IPS-15b (cell line): ENCODE data around the gene DNM2.
"Not testable (repeated sequence)": the region's sequence is repeated elsewhere in the genome, so short reads cannot be mapped to it uniquely, and the experiment has no call there.

Source experiments
- H3K27me3 ChIP-seq: one replicate; pipeline ENCODE4 v1.6.1; 2013; ENCODE audit warnings: low read length; ENCODE audit not compliant: control insufficient read depth, insufficient read depth
- H3K36me3 ChIP-seq: one replicate; pipeline ENCODE4 v1.6.1; 2013; ENCODE audit warnings: low read length; ENCODE audit not compliant: control insufficient read depth, insufficient read depth
- H3K4me1 ChIP-seq: one replicate; pipeline ENCODE4 v1.6.1; 2013; ENCODE audit warnings: mild to moderate bottlenecking, low read length; ENCODE audit not compliant: control insufficient read depth, insufficient read depth
- H3K4me3 ChIP-seq: one replicate; pipeline ENCODE4 v1.5.1; 2013; ENCODE audit warnings: low read depth, low read length
- H3K9ac ChIP-seq: one replicate; pipeline ENCODE4 v1.6.1; 2013; ENCODE audit warnings: low read depth, mild to moderate bottlenecking, low read length
- H3K9me3 ChIP-seq: one replicate; pipeline ENCODE4 v1.6.1; 2013; ENCODE audit warnings: mild to moderate bottlenecking, low read length; ENCODE audit not compliant: control insufficient read depth, insufficient read depth

The DNM2 gene

DNA sequence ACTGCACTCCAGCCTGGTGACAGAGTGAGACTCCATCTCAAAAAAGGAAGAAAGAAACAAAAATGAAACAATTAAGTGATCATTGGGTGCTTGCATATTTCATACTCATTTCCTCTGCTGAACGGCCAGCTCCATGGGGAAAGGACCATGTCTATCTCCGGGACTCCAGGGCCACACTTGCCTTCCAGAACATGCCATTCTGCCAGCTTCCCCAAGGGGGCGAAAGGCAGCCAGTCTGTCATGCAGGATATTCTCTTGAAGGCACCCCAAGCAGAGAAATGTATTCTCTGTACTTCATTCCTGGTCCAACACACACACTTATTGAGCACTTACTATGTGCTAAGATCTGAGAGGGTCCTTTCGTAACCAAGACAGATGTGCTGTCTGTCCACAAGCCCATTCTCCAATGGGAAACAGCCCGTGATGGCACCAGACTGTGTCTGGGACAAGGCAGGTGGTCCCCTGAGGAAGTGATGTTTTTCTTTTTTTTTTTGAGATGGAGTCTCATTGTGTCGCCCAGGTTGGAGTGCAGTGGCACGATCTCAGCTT is 143.3 kb downstream of the DNM2 start:
- Histone ChIP-seq H3K36me3 (no peaks in the 10 kb centered on the region), H3K9me3 (no peaks in the 10 kb centered on the region), H3K4me1 (no peaks in the 10 kb centered on the region), H3K4me3 (no peak overlapping the region), H3K27me3 (no peaks in the 10 kb centered on the region), H3K9ac (no peak overlapping the region)

DNA sequence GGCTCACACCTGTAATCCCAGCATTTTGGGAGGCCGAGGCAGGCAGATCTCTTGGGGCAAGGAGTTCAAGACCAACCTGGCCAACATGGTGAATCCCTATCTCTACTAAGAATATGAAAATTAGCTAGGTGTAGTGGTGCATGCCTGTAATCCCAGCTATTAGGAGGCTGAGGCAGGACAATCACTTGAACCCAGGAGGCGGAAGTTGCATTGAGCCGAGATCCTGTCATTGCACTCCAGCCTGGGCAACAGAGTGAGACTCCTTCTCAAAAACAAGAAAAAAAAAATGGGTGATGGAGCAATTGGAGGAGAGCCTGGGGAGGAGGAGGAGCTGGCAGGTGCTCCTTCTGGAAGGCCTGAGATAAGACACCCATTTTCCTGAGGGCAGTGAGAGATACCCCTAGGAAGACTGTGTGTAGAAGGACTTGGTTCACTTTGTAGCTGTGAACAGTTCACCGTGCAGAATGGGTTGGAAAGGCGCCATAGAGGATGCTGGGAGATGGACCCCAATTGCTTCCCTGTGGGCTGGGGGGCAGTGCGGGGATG is 144.8 kb downstream of the DNM2 start:
- no peaks in the 10 kb centered on the region for H3K4me1 ChIP-seq

GRCh38 chr19:10863107-10863717 is 145.3 kb downstream of the DNM2 start:
- H3K36me3 ChIP-seq: no peaks in the 10 kb centered on the region
- no peaks in the 10 kb centered on the region for H3K9me3 ChIP-seq
- H3K9ac ChIP-seq: no peak overlapping the region
- H3K4me3 ChIP-seq: no peak overlapping the region
- H3K27me3 ChIP-seq: no peaks in the 10 kb centered on the region
- no peaks in the 10 kb centered on the region for H3K4me1 ChIP-seq

More for the DNA sequence above, 144.8 kb downstream of the DNM2 start:
- no peaks in the 10 kb centered on the region for H3K27me3 ChIP-seq
- H3K9ac ChIP-seq: no peak overlapping the region
- no peak overlapping the region for H3K4me3 ChIP-seq
- H3K36me3 ChIP-seq: no peaks in the 10 kb centered on the region
- H3K9me3 ChIP-seq: no peaks in the 10 kb centered on the region

GRCh38 chr19:10864538-10864899 is 146.6 kb downstream of the DNM2 start:
- Histone ChIP-seq H3K9ac (no peak overlapping the region), H3K27me3 (no peaks in the 10 kb centered on the region), H3K36me3 (no peaks in the 10 kb centered on the region), H3K9me3 (no peaks in the 10 kb centered on the region), H3K4me1 (no peaks in the 10 kb centered on the region), H3K4me3 (no peak overlapping the region)

GRCh38 chr19:10866495-10866894 is 148.6 kb downstream of the DNM2 start:
- H3K9me3 ChIP-seq: no peaks in the 10 kb centered on the region
- H3K27me3 ChIP-seq: no peaks in the 10 kb centered on the region
- H3K9ac ChIP-seq: no peak overlapping the region
- H3K36me3 ChIP-seq: no peaks in the 10 kb centered on the region
- no peak overlapping the region for H3K4me3 ChIP-seq
- H3K4me1 ChIP-seq: no peaks in the 10 kb centered on the region

- Histone ChIP-seq H3K4me3 (no peak overlapping the region), H3K27me3 (no peaks in the 10 kb centered on the region)
These were observed 151.1 kb downstream of the DNM2 start for GRCh38 chr19:10868872-10869547.

GRCh38 chr19:10869872-10870311 is 152.0 kb downstream of the DNM2 start:
- H3K27me3 ChIP-seq, H3K4me3 ChIP-seq, H3K9ac ChIP-seq, H3K9me3 ChIP-seq, H3K36me3 ChIP-seq, H3K4me1 ChIP-seq: not testable (repeated sequence)

More at GRCh38 chr19:10868872-10869547, 151.1 kb downstream of the DNM2 start:
- Histone ChIP-seq H3K9ac (no peak overlapping the region), H3K4me1 (no peaks in the 10 kb centered on the region), H3K9me3 (no peaks in the 10 kb centered on the region), H3K36me3 (no peaks in the 10 kb centered on the region)

DNA sequence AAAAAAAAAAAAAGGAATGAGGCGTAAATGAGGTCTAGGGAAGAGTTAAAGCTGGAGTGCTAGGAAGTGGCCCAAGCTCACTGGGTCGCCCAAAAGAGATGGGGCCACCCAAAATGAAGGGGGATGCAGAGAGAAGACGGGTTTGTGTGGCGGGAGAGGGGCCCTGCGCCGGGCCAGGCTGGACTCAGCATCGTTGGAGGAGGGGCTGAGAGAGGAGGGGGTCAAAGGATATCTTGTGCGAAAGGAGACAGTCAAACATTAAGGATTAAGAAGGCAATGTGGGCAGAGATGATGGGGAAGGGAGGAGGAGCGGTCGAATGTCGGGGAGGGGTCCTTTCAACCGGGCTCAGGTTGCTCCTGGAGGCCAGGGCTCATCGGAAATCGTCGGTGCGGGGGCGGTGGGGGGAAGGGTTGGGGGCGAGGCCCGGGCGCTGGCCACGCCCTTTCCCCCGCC is 152.6 kb downstream of the DNM2 start:
- H3K4me1 ChIP-seq: no peaks in the 10 kb centered on the region
- H3K9me3 ChIP-seq: no peaks in the 10 kb centered on the region
- H3K9ac ChIP-seq: peak overlapping the region; percentile 24
- H3K4me3 ChIP-seq: peak overlapping the region; percentile 42
- H3K27me3 ChIP-seq: no peaks in the 10 kb centered on the region
- no peaks in the 10 kb centered on the region for H3K36me3 ChIP-seq

DNA sequence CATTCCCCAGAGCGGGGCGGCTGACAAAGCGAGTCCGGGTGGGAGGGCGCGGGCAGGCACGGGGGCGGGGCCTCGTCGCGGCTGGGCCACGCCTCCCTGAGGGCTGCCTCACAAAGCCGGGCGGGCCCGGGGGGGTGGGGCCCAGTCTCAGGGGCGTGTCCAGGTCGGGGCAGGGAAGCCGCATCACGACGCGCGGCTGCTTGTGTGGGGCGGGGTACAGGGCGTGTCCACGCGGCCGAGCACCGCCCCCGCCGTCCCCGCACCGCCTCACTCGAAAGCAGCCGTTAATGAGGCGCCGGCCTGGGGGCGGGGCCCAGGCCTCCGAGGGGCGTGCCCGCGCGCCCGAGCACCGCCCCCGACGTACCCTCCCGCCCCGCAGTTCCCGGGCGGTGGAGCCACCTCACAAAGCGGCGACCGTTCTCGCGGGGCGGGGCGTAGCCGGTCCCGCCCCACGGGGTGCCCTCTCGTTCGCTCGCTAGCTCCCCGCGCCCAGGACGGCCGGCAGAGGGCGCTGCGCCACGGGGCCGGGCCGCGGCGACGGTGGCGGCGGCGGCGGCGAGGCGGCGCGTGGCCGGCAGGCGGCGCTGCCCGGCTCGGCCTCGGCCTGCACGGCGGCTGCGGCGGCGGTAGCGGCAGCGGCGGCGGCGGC is 153.2 kb downstream of the DNM2 start, which contains the start of gene CARM1:
CARM1 (plus strand) TSS at position 599 of the 649 bp plus-strand sequence. CDS start 150 bp downstream, outside the sequence.
- Histone ChIP-seq H3K4me3 (peak within 1 kb of the TSS; percentile 79), H3K4me1 (no peaks in the 10 kb centered on the region), H3K9ac (peak within 1 kb of the TSS; percentile 81), H3K27me3 (no peaks in the 10 kb centered on the region), H3K9me3 (no peaks in the 10 kb centered on the region), H3K36me3 (no peaks in the 10 kb centered on the region)

DNA sequence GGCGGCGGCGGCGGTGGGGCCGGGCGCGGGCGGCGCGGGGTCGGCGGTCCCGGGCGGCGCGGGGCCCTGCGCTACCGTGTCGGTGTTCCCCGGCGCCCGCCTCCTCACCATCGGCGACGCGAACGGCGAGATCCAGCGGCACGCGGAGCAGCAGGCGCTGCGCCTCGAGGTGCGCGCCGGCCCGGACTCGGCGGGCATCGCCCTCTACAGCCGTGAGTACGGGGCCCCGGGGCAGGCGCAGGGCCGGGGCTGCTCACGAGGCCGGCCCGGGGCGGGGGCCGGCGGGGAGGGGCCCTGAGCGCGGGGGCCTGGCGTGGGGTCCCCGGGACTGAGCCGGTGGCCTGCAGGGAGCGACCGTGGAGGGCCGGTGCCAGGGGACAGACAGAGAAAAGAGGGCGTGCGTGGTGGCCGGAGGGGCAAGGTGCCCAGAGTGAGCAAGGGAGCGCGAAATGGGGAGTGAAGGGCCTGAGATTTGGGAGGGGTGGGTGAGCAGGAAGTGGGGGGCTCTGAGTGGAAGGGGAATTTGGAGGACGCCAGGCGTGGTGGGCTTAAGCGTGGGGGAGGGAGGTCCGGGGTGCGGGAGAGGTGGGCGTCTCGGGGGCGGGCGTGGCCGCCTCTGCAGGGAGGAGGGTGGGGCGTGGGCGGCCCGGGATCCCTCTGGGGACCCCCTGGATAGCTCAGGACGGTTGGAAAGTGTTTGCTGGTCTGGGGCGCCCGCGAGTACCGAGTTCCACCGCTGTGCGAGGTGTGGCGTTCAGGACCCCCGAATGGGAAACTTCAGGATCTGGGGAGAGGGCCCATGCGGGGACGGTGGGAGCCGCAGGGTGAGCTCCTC is 154.0 kb downstream of the DNM2 start:
- Histone ChIP-seq H3K4me3 (peak overlapping the region; percentile 79), H3K36me3 (no peaks in the 10 kb centered on the region), H3K4me1 (no peaks in the 10 kb centered on the region), H3K9ac (peak overlapping the region; percentile 81), H3K9me3 (no peaks in the 10 kb centered on the region), H3K27me3 (no peaks in the 10 kb centered on the region)

DNA sequence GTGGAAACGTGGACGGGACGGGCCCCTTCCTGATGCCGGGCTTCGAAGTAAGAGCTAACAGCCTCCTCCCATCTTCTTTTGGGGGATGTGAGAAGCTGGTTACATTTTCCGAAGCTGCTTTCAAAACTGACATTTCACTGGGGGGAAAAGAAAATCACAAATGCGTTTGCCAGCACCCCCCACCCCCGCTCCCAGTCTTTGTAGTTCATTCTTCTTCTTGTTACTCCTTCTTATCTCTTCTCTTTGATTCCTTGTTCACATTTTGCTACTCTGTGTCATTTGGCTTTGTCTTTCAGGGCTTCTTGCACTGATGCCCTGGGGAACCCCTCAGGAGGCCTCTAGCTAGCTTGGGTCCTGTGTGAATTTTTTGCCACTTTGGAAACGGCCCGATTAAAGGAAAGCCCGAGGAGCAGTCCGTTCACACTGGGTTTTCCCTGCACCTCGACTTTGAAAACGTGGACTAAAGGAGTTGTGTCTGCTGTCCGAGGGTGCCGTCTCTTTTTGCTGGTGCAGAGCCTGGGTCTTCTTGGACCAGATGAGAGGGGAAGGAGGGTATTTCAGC is 154.7 kb downstream of the DNM2 start:
- H3K4me1 ChIP-seq: no peaks in the 10 kb centered on the region
- H3K27me3 ChIP-seq: no peaks in the 10 kb centered on the region
- H3K36me3 ChIP-seq: no peaks in the 10 kb centered on the region
- H3K9ac ChIP-seq: peak overlapping the region; percentile 81
- H3K9me3 ChIP-seq: no peaks in the 10 kb centered on the region
- H3K4me3 ChIP-seq: peak overlapping the region; percentile 79
